ENCODE data around the gene PREX1.

DNA sequence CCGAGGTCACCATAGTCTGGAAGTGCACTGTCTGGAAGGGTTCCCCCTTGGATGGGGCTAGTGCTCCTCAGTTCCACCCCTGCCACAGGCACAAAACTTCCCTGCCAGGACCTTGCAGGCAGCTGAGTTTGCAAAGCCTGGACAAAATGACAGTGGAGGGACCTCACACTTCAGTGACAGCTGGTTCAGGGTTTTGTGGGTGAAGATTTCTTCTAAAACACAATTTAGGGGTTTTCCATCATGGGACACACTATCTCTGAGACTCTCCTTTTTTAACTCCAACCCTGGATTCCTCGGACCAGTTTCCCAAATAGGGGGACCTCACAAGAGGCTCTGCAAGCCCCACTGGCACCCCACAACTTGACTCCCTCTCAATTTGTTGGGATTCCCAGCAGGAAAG lies 33.6 kb upstream of the PREX1 start:
- TF ChIP-seq ZFP30 (CRISPR knock-in tag; IDR thresholded peaks at IDR 0.05) (no peak), ZNF565 (CRISPR knock-in tag; conservative IDR thresholded peaks at IDR 0.05; ENCODE audit: low read depth) (no peak), ARNTL (CRISPR knock-in tag; IDR thresholded peaks at IDR 0.05; ENCODE audit: borderline replicate concordance, low read depth) (no peak), ZFP3 (CRISPR knock-in tag; IDR thresholded peaks at IDR 0.05) (no peak), ZNF8 (CRISPR knock-in tag; IDR thresholded peaks at IDR 0.05) (no peak)
- TF ChIP-seq, protein P1, sequence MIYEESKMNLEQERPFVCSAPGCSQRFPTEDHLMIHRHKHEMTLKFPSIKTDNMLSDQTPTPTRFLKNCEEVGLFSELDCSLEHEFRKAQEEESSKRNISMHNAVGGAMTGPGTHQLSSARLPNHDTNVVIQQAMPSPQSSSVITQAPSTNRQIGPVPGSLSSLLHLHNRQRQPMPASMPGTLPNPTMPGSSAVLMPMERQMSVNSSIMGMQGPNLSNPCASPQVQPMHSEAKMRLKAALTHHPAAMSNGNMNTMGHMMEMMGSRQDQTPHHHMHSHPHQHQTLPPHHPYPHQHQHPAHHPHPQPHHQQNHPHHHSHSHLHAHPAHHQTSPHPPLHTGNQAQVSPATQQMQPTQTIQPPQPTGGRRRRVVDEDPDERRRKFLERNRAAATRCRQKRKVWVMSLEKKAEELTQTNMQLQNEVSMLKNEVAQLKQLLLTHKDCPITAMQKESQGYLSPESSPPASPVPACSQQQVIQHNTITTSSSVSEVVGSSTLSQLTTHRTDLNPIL (CRISPR knock-in tag; IDR thresholded peaks at IDR 0.05; ENCODE audit: low read depth): no peak
- TF ChIP-seq, protein P2, sequence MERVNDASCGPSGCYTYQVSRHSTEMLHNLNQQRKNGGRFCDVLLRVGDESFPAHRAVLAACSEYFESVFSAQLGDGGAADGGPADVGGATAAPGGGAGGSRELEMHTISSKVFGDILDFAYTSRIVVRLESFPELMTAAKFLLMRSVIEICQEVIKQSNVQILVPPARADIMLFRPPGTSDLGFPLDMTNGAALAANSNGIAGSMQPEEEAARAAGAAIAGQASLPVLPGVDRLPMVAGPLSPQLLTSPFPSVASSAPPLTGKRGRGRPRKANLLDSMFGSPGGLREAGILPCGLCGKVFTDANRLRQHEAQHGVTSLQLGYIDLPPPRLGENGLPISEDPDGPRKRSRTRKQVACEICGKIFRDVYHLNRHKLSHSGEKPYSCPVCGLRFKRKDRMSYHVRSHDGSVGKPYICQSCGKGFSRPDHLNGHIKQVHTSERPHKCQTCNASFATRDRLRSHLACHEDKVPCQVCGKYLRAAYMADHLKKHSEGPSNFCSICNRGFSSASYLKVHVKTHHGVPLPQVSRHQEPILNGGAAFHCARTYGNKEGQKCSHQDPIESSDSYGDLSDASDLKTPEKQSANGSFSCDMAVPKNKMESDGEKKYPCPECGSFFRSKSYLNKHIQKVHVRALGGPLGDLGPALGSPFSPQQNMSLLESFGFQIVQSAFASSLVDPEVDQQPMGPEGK (CRISPR knock-in tag; IDR thresholded peaks at IDR 0.05; ENCODE audit: borderline replicate concordance): no peak
